A549 treated with AZD9567 at 1 μM for 4 hours (cell line): ENCODE results near the gene SMAD1. TPM values are rescaled to one million over a fixed set of nuclear protein-coding genes. Genes with fewer than 3 reads are reported as not detected.

Experiments
- total RNA-seq: library from RNA; stranded (reverse); fragments of 200-300 nt; extraction: Qiagen RNA extraction; gene quantifications from 5 replicates; pipeline ENCODE4 v1.2.3, GENCODE V29; 2022; ENCODE audit not compliant: insufficient read depth

SMAD1 gene
- 7.8 to 9.2 TPM (median 8.7 TPM) in 5 replicates for total RNA-seq

GRCh38 chr4:145481164-145481941 lies at the start of gene SMAD1:
TSS of gene SMAD1 (plus strand) at chr4:145481853. CDS start at chr4:145514614, 32,761 bp downstream.

Other genes starting within 250 kb of the SMAD1 start
- 0.87 to 6.8 TPM (median 1.3 TPM) in 5 replicates for gene MMAA, start 137.5 kb downstream of the SMAD1 start, total RNA-seq
- gene C4orf51, start 198.3 kb downstream of the SMAD1 start, total RNA-seq = not detected in 5 replicates